GM21619 (cell line): Measurements from ENCODE around the gene C9orf50.

Experiments used
- ATAC-seq: cut with Tn5 transposase; IDR thresholded peaks from one replicate; pipeline ENCODE4 v1.9.1; 2021; ENCODE audit not compliant: unreplicated experiment

Gene C9orf50

GRCh38 chr9:129612123-129612522 lies 8.8 kb downstream of the C9orf50 start:
- ATAC-seq: no peak

GRCh38 chr9:129611307-129611800 lies 9.5 kb downstream of the C9orf50 start:
- no peak for ATAC-seq

GRCh38 chr9:129610473-129611306 lies 10.2 kb downstream of the C9orf50 start:
- ATAC-seq: peak; percentile 50

GRCh38 chr9:129610213-129610472 lies 10.8 kb downstream of the C9orf50 start:
- no peak for ATAC-seq

GRCh38 chr9:129609486-129610212 lies 11.3 kb downstream of the C9orf50 start:
- no peak for ATAC-seq

- no peak for ATAC-seq
Observed at GRCh38 chr9:129608561-129609481, 12.1 kb downstream of the C9orf50 start.

- ATAC-seq: no peak
Observed at GRCh38 chr9:129607027-129607387, 13.9 kb downstream of the C9orf50 start.

GRCh38 chr9:129606161-129607026 lies 14.5 kb downstream of the C9orf50 start:
- no peak for ATAC-seq

- no peak for ATAC-seq
Observed at GRCh38 chr9:129604766-129605163, 16.1 kb downstream of the C9orf50 start.

GRCh38 chr9:129604056-129604765 lies 16.7 kb downstream of the C9orf50 start:
- no peak for ATAC-seq

- no peak for ATAC-seq
Observed at GRCh38 chr9:129602598-129603415, 18.1 kb downstream of the C9orf50 start.

GRCh38 chr9:129601082-129601674 lies 19.7 kb downstream of the C9orf50 start:
- ATAC-seq: no peak

GRCh38 chr9:129598089-129598596 lies 22.8 kb downstream of the C9orf50 start:
- no peak for ATAC-seq

- no peak for ATAC-seq
Observed at GRCh38 chr9:129597355-129598088, 23.4 kb downstream of the C9orf50 start.

- ATAC-seq: no peak
Observed at GRCh38 chr9:129596541-129597331, 24.2 kb downstream of the C9orf50 start.

- no peak for ATAC-seq
Observed at GRCh38 chr9:129595903-129596540, 24.9 kb downstream of the C9orf50 start.
